Measurements from ENCODE around the gene ERGIC1.

DNA sequence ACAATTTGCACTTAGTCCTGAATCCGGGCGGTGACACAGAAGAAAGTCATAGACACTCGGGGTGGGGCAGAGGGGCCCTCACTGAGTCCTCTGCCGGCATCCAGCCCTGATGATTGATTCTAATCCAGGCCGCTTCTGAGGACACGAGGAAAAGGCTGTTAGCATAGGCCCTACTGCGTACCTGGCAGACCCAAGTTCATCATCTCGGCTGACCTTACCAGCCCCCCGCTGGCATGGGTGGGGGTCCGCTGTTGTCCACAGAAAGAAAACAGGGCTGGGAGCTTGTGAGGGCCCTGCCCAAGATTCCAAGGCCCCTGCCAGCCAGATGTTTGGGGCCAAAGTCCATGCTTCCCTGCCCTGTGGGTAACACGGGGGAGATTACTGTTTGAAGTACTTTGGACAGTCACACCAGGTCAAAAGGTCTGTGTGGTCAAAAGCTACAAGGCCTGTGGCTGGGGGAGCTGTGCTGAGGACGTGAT, 24.5 kb downstream of the ERGIC1 start:
- TF ChIP-seq, protein P1, sequence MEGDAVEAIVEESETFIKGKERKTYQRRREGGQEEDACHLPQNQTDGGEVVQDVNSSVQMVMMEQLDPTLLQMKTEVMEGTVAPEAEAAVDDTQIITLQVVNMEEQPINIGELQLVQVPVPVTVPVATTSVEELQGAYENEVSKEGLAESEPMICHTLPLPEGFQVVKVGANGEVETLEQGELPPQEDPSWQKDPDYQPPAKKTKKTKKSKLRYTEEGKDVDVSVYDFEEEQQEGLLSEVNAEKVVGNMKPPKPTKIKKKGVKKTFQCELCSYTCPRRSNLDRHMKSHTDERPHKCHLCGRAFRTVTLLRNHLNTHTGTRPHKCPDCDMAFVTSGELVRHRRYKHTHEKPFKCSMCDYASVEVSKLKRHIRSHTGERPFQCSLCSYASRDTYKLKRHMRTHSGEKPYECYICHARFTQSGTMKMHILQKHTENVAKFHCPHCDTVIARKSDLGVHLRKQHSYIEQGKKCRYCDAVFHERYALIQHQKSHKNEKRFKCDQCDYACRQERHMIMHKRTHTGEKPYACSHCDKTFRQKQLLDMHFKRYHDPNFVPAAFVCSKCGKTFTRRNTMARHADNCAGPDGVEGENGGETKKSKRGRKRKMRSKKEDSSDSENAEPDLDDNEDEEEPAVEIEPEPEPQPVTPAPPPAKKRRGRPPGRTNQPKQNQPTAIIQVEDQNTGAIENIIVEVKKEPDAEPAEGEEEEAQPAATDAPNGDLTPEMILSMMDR (IDR thresholded peaks at IDR 0.05) = no peak
- TF ChIP-seq EP300 (IDR thresholded peaks at IDR 0.05) (no peak), POLR2A (IDR thresholded peaks at IDR 0.05) (no peak)

All from tibial nerve (tissue), 4 donors.